Activated CD4-positive, alpha-beta memory T cell treated with anti-CD3 and anti-CD28 coated beads, Interleukin-2, amount 10 ng/mL, durations not matched to agents 7 days and 5 days (primary cell): ENCODE results near the gene ZNF45. TPM values are rescaled to one million over a fixed set of nuclear protein-coding genes. Genes with fewer than 3 reads are reported as not detected.

ENCODE experiments used
- CTCF ChIA-PET: fragments of 350-600 bp; sonication (Branson Sonifier 250); formaldehyde crosslinking; loops from one replicate; lab custom pipeline; 2021; ENCODE audit warnings: antibody characterized with exemption, inconsistent platforms; lab: Charles Lee
- POLR2A ChIA-PET: fragments of 350-600 bp; sonication (Branson Sonifier 250); formaldehyde crosslinking; loops from one replicate; lab custom pipeline; 2021; ENCODE audit warnings: antibody characterized with exemption; lab: Charles Lee
- DNase-seq: peaks from one replicate; pipeline ENCODE4 v3.0.0-alpha.2; 2020
- H3K27ac Mint-ChIP-seq: one replicate; pipeline ENCODE4 v1.8.0; 2021; ENCODE audit warnings: mild to moderate bottlenecking, mixed read lengths
- H3K27me3 Mint-ChIP-seq: one replicate; pipeline ENCODE4 v1.8.0; 2021; ENCODE audit warnings: mixed read lengths
- H3K36me3 Mint-ChIP-seq: one replicate; pipeline ENCODE4 v1.8.0; 2021; ENCODE audit warnings: low read depth, mixed read lengths
- H3K4me1 Mint-ChIP-seq: one replicate; pipeline ENCODE4 v1.8.0; 2021; ENCODE audit warnings: mixed read lengths
- H3K4me3 Mint-ChIP-seq: one replicate; pipeline ENCODE4 v1.8.0; 2021; ENCODE audit warnings: mild to moderate bottlenecking, mixed read lengths
- H3K9me3 Mint-ChIP-seq: one replicate; pipeline ENCODE4 v1.8.0; 2021; ENCODE audit warnings: mixed read lengths
- total RNA-seq, 2 experiments: library from RNA; stranded (reverse); gene quantifications; one replicate each; pipeline ENCODE4 v1.2.3, GENCODE V29; 2021

ZNF45 gene
- total RNA-seq, 2 experiments from 2014 or later = 15.1 to 16.6 TPM

DNA sequence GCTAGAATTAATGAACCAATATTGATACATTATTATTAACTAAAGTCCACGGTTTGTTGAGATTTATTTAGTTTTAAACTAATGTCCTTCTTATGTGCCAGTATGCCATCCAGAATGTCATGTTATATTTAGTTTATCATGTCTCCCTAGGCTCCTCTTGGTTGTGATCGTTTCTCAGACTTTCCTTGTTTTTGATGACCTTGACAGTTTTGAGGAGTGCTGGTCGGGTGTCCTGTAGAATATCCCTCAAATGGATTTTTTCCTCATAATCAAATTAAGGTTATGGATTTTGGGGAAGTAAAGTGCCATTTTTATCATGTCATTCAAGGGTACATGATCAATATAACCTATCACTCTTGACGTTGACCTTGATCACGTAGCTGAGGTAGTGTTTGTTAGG lies 6.1 kb upstream of the ZNF45 start:
- CTCF ChIA-PET = no interaction called here
- peaks cover 40% of the 10 kb centered on the region for H3K9me3 Mint-ChIP-seq
- POLR2A ChIA-PET = no interaction called here

DNA sequence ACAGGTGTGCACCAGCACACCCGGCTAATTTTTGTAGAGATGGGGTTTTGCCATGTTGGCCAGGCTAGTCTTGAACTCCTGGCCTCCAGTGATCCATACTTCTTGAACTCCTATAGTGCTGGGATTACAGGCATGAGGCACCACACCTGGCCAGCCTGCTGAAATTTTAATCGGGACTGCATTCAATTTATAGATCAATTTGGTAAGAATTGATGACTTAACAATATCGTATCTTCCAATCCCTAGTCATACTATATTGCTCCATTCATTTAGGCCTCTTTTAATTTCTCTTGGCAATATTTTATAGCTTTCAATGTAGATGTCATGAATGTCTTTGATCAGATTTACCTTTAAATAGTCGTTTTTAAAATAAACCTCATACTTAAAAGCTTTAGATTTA lies 5.6 kb upstream of the ZNF45 start:
- H3K9me3 Mint-ChIP-seq = peaks cover 36% of the 10 kb centered on the region
- CTCF ChIA-PET = interaction anchor here (0.6 kb wide), 1 partner anchor 60 kb away, joined by 3 read pairs; no protein-coding TSS in a partner anchor

More for the DNA sequence above, 6.1 kb upstream of the ZNF45 start:
- DNase-seq = no peak
- Mint-ChIP-seq H3K36me3 (peaks cover 8% of the 10 kb centered on the region), H3K4me3 (no peak overlapping the region), H3K4me1 (no peaks in the 10 kb centered on the region), H3K27me3 (peaks cover 15% of the 10 kb centered on the region), H3K27ac (no peak overlapping the region)

DNA sequence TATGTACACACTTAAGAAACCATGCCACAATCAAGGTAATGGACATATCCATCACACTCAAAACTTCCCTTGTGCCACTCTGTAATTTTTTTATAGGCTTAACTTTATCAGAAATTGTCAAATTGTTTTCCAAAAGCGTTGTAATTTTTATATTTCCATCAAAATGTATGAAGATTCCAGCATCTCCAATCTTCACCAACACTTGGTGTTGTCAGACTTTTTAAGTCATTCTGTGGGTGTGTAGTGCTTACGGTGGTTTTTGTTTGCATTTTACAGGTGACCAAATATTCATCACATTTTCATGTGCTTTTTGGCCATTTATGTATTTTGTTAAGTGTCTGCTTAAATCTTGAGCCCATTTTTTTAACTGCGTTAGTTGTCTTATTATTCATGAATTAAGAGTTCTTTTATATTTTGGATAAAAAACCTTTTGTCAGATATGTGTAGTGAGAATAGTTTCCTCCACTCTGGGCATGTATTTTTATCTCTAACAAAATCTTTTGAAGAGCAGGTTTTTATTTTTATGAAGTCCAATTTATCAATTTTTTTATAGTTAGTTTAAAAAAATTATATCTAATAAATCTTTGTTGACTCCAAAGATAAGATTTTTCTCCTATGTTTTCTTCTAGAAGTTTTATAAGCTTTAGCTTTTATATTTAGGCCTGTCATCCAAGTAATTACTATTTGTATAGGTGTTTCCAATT lies 4.6 kb upstream of the ZNF45 start:
- CTCF ChIA-PET = no interaction called here
- DNase-seq = no peak
- Mint-ChIP-seq H3K27ac (no peak overlapping the region), H3K4me3 (no peak overlapping the region), H3K36me3 (peaks cover 7% of the 10 kb centered on the region), H3K9me3 (peaks cover 31% of the 10 kb centered on the region), H3K27me3 (peaks cover 9% of the 10 kb centered on the region), H3K4me1 (peaks cover 7% of the 10 kb centered on the region)
- POLR2A ChIA-PET = no interaction called here

More for the DNA sequence above, 5.6 kb upstream of the ZNF45 start:
- H3K27ac Mint-ChIP-seq = no peak overlapping the region
- H3K36me3 Mint-ChIP-seq = peaks cover 4% of the 10 kb centered on the region
- H3K27me3 Mint-ChIP-seq = peaks cover 10% of the 10 kb centered on the region
- no peak for DNase-seq
- peaks cover 1% of the 10 kb centered on the region for H3K4me1 Mint-ChIP-seq
- POLR2A ChIA-PET = no interaction called here
- H3K4me3 Mint-ChIP-seq = no peak overlapping the region

DNA sequence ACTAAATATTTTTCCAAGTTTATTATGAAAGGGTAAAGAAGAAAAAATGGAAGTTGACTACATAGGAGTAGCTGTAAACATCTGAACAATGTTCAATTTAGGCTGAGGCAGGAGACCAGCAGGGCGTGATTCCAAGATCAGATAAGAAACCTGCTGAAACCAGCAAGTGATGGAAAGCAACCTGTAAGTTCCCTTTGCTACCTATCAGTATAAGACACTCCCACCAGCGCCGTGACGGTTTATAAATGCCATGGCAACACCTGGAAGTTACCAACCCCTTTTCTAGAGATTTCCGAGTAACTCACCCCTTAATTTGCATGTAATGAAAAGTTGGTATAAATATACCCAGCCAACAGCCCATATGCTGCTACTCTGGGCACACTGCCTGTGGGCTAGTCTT lies 1.1 kb upstream of the ZNF45 start:
- Mint-ChIP-seq H3K27ac (no peak overlapping the region), H3K9me3 (peaks cover 25% of the 10 kb centered on the region), H3K36me3 (peaks cover 36% of the 10 kb centered on the region), H3K4me3 (peak overlapping the region; percentile 96), H3K4me1 (peaks cover 23% of the 10 kb centered on the region), H3K27me3 (no peaks in the 10 kb centered on the region)
- ChIA-PET POLR2A (interaction anchor here (1.4 to 1.8 kb wide), 3 partner anchors 48 to 180 kb away, joined by 3 to 6 read pairs (median 5); partner anchors contain the start of genes ZNF155 and ZNF224), CTCF (no interaction called here)
- DNase-seq = no peak

DNA sequence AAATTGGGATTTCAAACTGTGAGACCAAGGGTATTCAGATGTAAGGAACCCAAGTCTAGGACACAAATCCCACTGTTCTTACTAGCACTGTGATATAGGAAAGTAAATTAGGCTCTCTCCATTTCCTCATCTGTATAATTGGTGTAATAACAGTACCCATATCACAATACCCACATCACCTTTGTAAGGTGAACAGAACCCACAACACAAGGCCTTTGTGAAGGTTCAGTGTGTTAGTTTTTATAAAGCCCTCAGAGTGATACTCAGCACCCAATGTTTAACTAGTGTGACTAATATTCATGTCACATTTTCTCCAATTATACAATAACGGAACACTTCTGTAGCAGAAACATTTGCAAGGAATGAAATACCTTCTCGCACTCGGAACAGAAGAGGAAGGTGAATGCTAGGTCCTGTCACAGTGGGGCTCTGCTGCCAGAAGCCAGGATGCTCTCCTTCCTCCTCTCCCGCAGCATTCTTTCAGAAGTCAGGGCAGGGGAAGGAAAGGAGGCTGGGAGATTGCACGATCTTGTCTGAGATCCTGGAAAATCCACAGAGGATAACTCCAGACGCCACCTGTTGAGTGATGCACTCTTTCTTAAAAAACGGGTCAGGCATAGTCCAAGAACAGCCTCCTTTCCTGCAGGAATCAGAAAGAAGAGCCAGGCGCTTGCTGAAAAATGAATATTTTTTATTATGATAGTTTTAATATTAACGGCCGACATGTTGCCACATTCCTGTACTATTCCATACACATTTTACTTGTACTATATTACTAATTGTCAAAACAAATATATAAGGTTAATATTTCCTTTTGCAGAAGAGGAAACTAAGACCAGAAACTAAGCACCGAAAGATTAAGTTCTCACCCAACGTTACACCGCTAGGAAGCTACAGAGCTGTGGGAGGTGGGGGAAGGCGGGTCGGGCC lies 762 bp downstream of the ZNF45 start:
- Mint-ChIP-seq H3K36me3 (peaks cover 54% of the 10 kb centered on the region), H3K27me3 (no peaks in the 10 kb centered on the region), H3K27ac (peak overlapping the region; percentile 85), H3K4me3 (peak overlapping the region; percentile 96), H3K9me3 (peaks cover 29% of the 10 kb centered on the region), H3K4me1 (peaks cover 23% of the 10 kb centered on the region)
- CTCF ChIA-PET = interaction anchor here (1.3 kb wide), 1 partner anchor 266 kb away, joined by 3 read pairs; no protein-coding TSS in a partner anchor
- no peak for DNase-seq
- POLR2A ChIA-PET = interaction anchor here (0.8 to 1.8 kb wide), 9 partner anchors 9 to 278 kb away, joined by 3 to 6 read pairs (median 4); partner anchors contain the start of genes ZNF155, ZNF224, ZNF226 and ZNF227

DNA sequence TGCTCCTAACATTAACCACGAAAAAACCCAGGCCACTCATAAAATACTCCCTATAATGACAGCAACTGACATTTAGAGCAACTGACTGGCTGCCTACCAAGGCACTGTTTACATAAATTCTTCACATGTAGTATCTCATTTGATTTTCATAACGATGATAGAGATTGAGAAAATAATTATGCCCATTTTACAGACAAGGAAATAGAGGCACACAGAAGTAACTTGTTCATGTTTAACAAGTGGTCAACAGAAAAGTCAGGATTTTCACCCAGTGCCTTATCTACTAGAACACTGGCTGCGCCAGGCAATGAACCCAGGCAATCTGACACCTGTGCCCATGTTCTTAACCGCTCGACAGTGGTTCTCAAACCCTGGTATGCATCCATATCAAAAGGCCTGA lies 6.3 kb downstream of the ZNF45 start:
- H3K4me1 Mint-ChIP-seq = peaks cover 9% of the 10 kb centered on the region
- DNase-seq = no peak
- POLR2A ChIA-PET = no interaction called here
- H3K36me3 Mint-ChIP-seq = peaks cover 92% of the 10 kb centered on the region
- H3K27ac Mint-ChIP-seq = no peak overlapping the region
- CTCF ChIA-PET = no interaction called here
- H3K9me3 Mint-ChIP-seq = peaks cover 32% of the 10 kb centered on the region
- no peak overlapping the region for H3K4me3 Mint-ChIP-seq
- no peaks in the 10 kb centered on the region for H3K27me3 Mint-ChIP-seq

DNA sequence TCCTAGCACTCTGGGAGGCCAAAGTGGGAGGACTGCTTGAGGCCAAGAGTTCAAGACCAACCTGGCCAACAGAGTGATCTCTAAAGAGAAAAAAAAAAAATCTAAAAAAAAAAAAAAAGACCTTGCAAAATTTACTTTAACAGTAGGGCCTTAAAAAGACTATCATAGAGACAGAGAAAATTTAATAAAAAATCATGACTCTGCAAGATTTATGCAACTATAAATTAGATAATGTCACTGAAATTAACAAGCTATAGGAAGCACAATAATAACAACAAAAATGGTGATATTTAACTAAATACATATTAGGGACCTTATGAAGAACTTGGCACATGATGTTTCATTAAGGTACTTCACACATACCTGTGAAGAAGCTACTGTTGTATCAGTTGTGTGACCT lies 11.2 kb downstream of the ZNF45 start:
- no peaks in the 10 kb centered on the region for H3K27me3 Mint-ChIP-seq
- H3K4me3 Mint-ChIP-seq = no peak overlapping the region
- CTCF ChIA-PET = no interaction called here
- DNase-seq = no peak
- H3K4me1 Mint-ChIP-seq = no peaks in the 10 kb centered on the region
- H3K36me3 Mint-ChIP-seq = peaks cover 93% of the 10 kb centered on the region
- peaks cover 22% of the 10 kb centered on the region for H3K9me3 Mint-ChIP-seq
- no peak overlapping the region for H3K27ac Mint-ChIP-seq
- POLR2A ChIA-PET = interaction anchor here (1.8 kb wide), 1 partner anchor 11 kb away, joined by 6 read pairs; the partner anchor contains the start of gene ZNF45

DNA sequence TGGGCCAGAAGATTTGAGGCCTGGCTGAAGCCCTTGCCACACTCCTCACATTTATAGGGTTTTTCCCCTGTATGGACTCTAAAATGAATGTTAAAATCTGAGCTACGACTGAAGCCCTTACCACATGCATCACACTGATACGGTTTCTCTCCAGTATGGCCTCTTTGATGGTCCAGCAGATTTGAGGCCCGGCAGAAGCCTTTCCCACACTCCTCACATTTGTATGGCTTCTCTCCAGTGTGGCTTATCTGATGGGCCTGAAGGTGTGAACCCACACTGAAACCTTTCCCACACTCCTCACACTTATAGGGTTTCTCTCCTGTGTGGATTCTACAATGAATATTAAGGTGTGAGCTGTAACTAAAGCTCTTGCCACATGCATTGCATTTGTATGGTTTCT lies 21.0 kb downstream of the ZNF45 start:
- Mint-ChIP-seq H3K4me3 (no peak overlapping the region), H3K9me3 (peaks cover 65% of the 10 kb centered on the region), H3K4me1 (no peaks in the 10 kb centered on the region), H3K27ac (no peak overlapping the region), H3K36me3 (peaks cover 74% of the 10 kb centered on the region), H3K27me3 (no peaks in the 10 kb centered on the region)
- DNase-seq = no peak
- ChIA-PET CTCF (no interaction called here), POLR2A (interaction anchor here (1.2 kb wide), 1 partner anchor 586 kb away, joined by 3 read pairs; the partner anchor contains the start of gene ZNF180)

DNA sequence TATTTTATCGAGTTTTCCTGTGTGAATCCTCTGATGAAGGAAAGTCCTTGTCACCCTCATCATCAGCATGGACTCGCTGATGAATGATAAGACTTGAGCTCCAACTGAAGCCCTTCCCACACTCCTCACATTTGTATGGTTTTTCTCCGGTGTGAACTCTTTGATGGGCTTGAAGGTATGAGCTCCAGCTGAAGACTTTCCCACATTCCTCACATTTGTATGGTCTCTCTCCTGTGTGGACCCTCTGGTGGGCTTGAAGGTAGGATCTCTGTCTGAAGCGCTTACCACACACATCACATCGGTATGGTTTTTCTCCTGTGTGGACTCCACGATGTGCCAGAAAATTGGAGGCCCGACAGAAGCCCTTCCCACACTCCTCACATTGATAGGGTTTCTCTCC lies 21.7 kb downstream of the ZNF45 start:
- Mint-ChIP-seq H3K4me1 (no peaks in the 10 kb centered on the region), H3K27ac (no peak overlapping the region), H3K4me3 (no peak overlapping the region), H3K36me3 (peaks cover 67% of the 10 kb centered on the region), H3K9me3 (peaks cover 67% of the 10 kb centered on the region), H3K27me3 (no peaks in the 10 kb centered on the region)
- no peak for DNase-seq
- ChIA-PET CTCF (no interaction called here), POLR2A (interaction anchor here (1.2 kb wide), 1 partner anchor 587 kb away, joined by 3 read pairs; the partner anchor contains the start of gene ZNF180)

DNA sequence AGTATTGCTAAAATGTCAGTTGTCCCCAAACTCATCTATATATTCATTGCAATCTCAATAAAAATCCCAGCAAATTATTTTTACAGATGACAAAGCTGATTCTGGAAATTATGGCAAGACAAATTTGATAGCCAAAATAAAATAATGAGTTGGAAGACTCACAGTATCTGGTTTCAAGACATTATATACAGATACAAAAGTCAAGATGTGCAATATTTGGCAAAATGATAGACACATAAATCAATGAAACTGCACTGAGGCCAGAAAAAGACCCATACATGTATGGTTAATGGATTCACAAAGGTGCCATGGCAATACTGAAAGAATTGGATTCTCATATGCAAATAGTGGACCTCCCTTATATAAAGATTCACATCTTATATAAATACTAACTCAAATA lies 24.2 kb downstream of the ZNF45 start:
- H3K9me3 Mint-ChIP-seq = peaks cover 74% of the 10 kb centered on the region
- ChIA-PET POLR2A (no interaction called here), CTCF (no interaction called here)
- no peak overlapping the region for H3K27ac Mint-ChIP-seq
- no peak for DNase-seq
- peaks cover 43% of the 10 kb centered on the region for H3K36me3 Mint-ChIP-seq
- no peaks in the 10 kb centered on the region for H3K4me1 Mint-ChIP-seq
- H3K4me3 Mint-ChIP-seq = no peak overlapping the region
- no peaks in the 10 kb centered on the region for H3K27me3 Mint-ChIP-seq

DNA sequence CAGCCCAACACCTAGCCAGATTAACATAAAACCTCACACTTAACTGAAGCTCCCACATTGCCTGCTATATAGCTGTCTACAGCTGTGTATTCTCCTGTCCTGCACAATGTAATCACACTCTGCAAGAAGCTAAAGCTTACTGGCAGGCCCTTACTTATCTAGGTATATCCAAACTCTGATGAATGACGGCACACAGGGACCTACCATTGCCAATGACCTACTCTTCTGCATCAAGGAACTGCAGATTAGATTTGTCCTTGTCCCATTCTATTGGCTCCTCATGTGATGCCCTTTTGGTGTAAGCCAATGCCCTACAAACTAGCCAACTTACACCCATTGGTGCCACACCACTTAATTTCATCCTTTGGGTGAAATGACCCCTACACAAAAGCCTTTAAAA lies 26.4 kb downstream of the ZNF45 start:
- Mint-ChIP-seq H3K36me3 (peaks cover 30% of the 10 kb centered on the region), H3K4me1 (no peaks in the 10 kb centered on the region), H3K9me3 (peaks cover 68% of the 10 kb centered on the region), H3K27me3 (no peaks in the 10 kb centered on the region), H3K4me3 (no peak overlapping the region), H3K27ac (no peak overlapping the region)
- ChIA-PET CTCF (no interaction called here), POLR2A (no interaction called here)
- no peak for DNase-seq

DNA sequence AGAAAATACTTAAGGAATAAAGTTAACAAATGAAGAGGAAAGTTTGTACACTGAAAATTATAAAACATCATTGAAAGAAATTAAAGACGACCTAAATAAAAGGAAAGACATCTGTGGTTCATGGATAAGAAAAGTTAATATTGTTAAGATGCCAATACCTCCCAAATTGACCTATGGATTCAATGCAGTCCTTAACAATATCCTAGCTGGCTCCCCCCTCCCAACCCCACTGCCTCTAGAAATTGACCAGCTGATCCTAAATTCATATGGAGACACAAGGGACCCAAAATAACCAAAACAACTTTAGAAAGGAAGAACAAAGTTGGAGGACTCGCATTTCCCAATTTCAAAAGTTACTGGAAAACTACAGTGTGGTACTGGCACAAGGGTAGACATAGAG lies 28.3 kb downstream of the ZNF45 start:
- no peak for DNase-seq
- no peaks in the 10 kb centered on the region for H3K27me3 Mint-ChIP-seq
- H3K9me3 Mint-ChIP-seq = peaks cover 61% of the 10 kb centered on the region
- no peak overlapping the region for H3K27ac Mint-ChIP-seq
- ChIA-PET CTCF (no interaction called here), POLR2A (no interaction called here)
- H3K4me1 Mint-ChIP-seq = peaks cover 6% of the 10 kb centered on the region
- peaks cover 24% of the 10 kb centered on the region for H3K36me3 Mint-ChIP-seq
- no peak overlapping the region for H3K4me3 Mint-ChIP-seq

DNA sequence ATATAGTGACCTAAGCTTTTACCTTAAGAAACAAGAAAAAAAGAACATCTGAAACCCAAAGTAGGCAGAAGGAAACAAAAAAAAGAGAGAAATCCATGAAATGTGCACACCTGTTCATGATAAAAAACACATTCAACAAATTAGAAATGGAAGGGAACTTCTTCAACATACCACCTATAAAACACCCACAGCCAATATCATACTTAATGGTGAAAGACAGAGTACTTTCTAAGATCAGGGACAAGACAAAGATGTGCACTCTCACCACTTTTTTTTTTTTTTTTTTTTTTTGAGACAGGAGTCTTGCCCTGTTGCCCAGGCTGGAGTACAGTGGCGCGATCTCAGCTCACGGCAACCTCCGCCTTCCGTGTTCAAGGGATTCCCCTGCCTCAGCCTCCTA lies 29.2 kb downstream of the ZNF45 start:
- ChIA-PET POLR2A (interaction anchor here (0.6 kb wide), 1 partner anchor 373 kb away, joined by 3 read pairs; no protein-coding TSS in a partner anchor), CTCF (no interaction called here)
- H3K27ac Mint-ChIP-seq = no peak overlapping the region
- peaks cover 27% of the 10 kb centered on the region for H3K36me3 Mint-ChIP-seq
- DNase-seq = no peak
- H3K27me3 Mint-ChIP-seq = no peaks in the 10 kb centered on the region
- peaks cover 12% of the 10 kb centered on the region for H3K4me1 Mint-ChIP-seq
- peaks cover 61% of the 10 kb centered on the region for H3K9me3 Mint-ChIP-seq
- no peak overlapping the region for H3K4me3 Mint-ChIP-seq
